GM04503 (cell line): Measurements from ENCODE around the gene RAB10.
A peak's percentile ranks its signal among the peaks of the same experiment; 100 is the strongest.
"Not testable (repeated sequence)": the region's sequence is repeated elsewhere in the genome, so short reads cannot be mapped to it uniquely, and the experiment has no call there.

ENCODE experiments used
- DNase-seq: peaks from one replicate; pipeline ENCODE4 v3.0.0-alpha.2; 2012; ENCODE audit warnings: low read depth

RAB10 gene

GRCh38 chr2:26033818-26034636 lies at the start of gene RAB10:
Gene RAB10, plus strand, starts transcription at chr2:26034084. Its CDS starts 525 bp downstream, at chr2:26034609.
- DNase-seq: peak; percentile 93

- DNase-seq: no peak
These were observed 45.8 kb upstream of the RAB10 start for GRCh38 chr2:25988134-25988533.

GRCh38 chr2:25989154-25989553 lies 44.7 kb upstream of the RAB10 start:
- DNase-seq: no peak

GRCh38 chr2:25991965-25992364 lies 41.9 kb upstream of the RAB10 start:
- DNase-seq: no peak

GRCh38 chr2:25992556-25992955 lies 41.3 kb upstream of the RAB10 start:
- DNase-seq: no peak

- DNase-seq: no peak
These were observed 40.8 kb upstream of the RAB10 start for GRCh38 chr2:25993049-25993448.

- no peak for DNase-seq
These were observed 39.4 kb upstream of the RAB10 start for GRCh38 chr2:25994509-25994908.

GRCh38 chr2:25996844-25997243 lies 37.0 kb upstream of the RAB10 start:
- DNase-seq: no peak

GRCh38 chr2:25998816-25999383 lies 35.0 kb upstream of the RAB10 start:
- not testable (repeated sequence) for DNase-seq

GRCh38 chr2:25999406-25999805 lies 34.5 kb upstream of the RAB10 start:
- not testable (repeated sequence) for DNase-seq

GRCh38 chr2:26000561-26001082 lies 33.3 kb upstream of the RAB10 start:
- no peak for DNase-seq

- DNase-seq: no peak
These were observed 32.0 kb upstream of the RAB10 start for GRCh38 chr2:26001743-26002351.

- DNase-seq: no peak
These were observed 31.1 kb upstream of the RAB10 start for GRCh38 chr2:26002632-26003310.

GRCh38 chr2:26008095-26008494 lies 25.8 kb upstream of the RAB10 start:
- DNase-seq: no peak

GRCh38 chr2:26008851-26009566 lies 24.9 kb upstream of the RAB10 start:
- peak; percentile 77 for DNase-seq

- DNase-seq: no peak
These were observed 24.3 kb upstream of the RAB10 start for GRCh38 chr2:26009567-26009963.

GRCh38 chr2:26010943-26011342 lies 22.9 kb upstream of the RAB10 start:
- no peak for DNase-seq

GRCh38 chr2:26011609-26011989 lies 22.3 kb upstream of the RAB10 start:
- no peak for DNase-seq

- DNase-seq: no peak
These were observed 21.7 kb upstream of the RAB10 start for GRCh38 chr2:26011990-26012856.

GRCh38 chr2:26013668-26014067 lies 20.2 kb upstream of the RAB10 start:
- DNase-seq: no peak
